Measurements from ENCODE around the gene SHMT2.

- TF ChIP-seq CTCF (conservative IDR thresholded peaks at IDR 0.05) (no peak), EZH2 (IDR thresholded peaks at IDR 0.05; ENCODE audit: low read depth) (no peak)
These were observed 8.7 kb downstream of the SHMT2 start for GRCh38 chr12:57237932-57238853.

All from PC-9 (cell line).